OCI-LY3 (cell line): Measurements from ENCODE around the gene DUSP16.
"Not testable (repeated sequence)": the region's sequence is repeated elsewhere in the genome, so short reads cannot be mapped to it uniquely, and the experiment has no call there.

Experiments used
- H2AFZ ChIP-seq: fragments of 200-600, 300-600 bp; shearing (Covaris generic); 2 replicates; pipeline ENCODE4 v1.6.0; 2014; ENCODE audit warnings: antibody characterized with exemption, low read depth, low read length
- H3K27ac ChIP-seq: fragments of 200-600, 300-600 bp; sonication (generic); 2 replicates; pipeline ENCODE4 v1.5.1; 2014; ENCODE audit warnings: mild to moderate bottlenecking, low read length, moderate library complexity, mixed read lengths
- H3K27me3 ChIP-seq: fragments of 200-600, 300-600 bp; sonication (generic); 2 replicates; pipeline ENCODE4 v1.6.1; 2014; ENCODE audit warnings: low read depth, low read length, mixed read lengths
- H3K36me3 ChIP-seq: fragments of 200-600, 300-600 bp; sonication (generic); replicated peaks from 2 replicates; pipeline ENCODE3; 2014; ENCODE audit warnings: low read depth, low read length, mixed read lengths
- H3K4me1 ChIP-seq: fragments of 300-600, 200-600 bp; sonication (generic); 2 replicates; pipeline ENCODE4 v1.6.1; 2014; ENCODE audit warnings: low read length, mixed read lengths
- H3K4me2 ChIP-seq: fragments of 200-600, 300-600 bp; sonication (generic); 2 replicates; pipeline ENCODE4 v1.6.1; 2014; ENCODE audit warnings: low read length, mixed read lengths
- H3K4me3 ChIP-seq: fragments of 300-600, 200-600 bp; sonication (generic); 2 replicates; pipeline ENCODE4 v1.5.1; 2014; ENCODE audit warnings: antibody characterized with exemption, mild to moderate bottlenecking, low read length, moderate library complexity
- H3K79me2 ChIP-seq: fragments of 300-600, 200-600 bp; shearing (Covaris generic); 2 replicates; pipeline ENCODE4 v1.6.1; 2014; ENCODE audit warnings: mild to moderate bottlenecking, low read length, mixed read lengths
- H3K9ac ChIP-seq: fragments of 300-600, 200-600 bp; shearing (Covaris generic); 2 replicates; pipeline ENCODE4 v1.6.0; 2014; ENCODE audit warnings: mild to moderate bottlenecking, low read length, moderate library complexity
- H3K9me3 ChIP-seq: fragments of 200-600, 300-600 bp; shearing (Covaris generic); 2 replicates; pipeline ENCODE4 v1.6.1; 2014; ENCODE audit warnings: low read length, mixed read lengths; ENCODE audit not compliant: insufficient read depth
- H4K20me1 ChIP-seq: fragments of 200-600, 300-600 bp; sonication (generic); 2 replicates; pipeline ENCODE4 v1.6.1; 2016; ENCODE audit warnings: low read length, mixed read lengths; ENCODE audit not compliant: insufficient read depth
- CTCF ChIP-seq: fragments of 200-600, 300-600 bp; sonication (generic); IDR thresholded peaks from 2 replicates; pipeline ENCODE4 v1.5.1; 2014; ENCODE audit warnings: antibody characterized with exemption, low read length, low read depth
- EZH2phosphoT487 ChIP-seq: fragments of 200-600 bp; shearing (Covaris generic); IDR thresholded peaks from 2 replicates; pipeline ENCODE4 v1.6.1; 2018; ENCODE audit warnings: antibody characterized with exemption, mixed run types, low read depth

The DUSP16 gene

GRCh38 chr12:12582895-12583303 is 20.2 kb upstream of the DUSP16 start:
- Histone ChIP-seq H3K4me2 (peak overlapping the region; percentile 68), H2AFZ (no peak overlapping the region), H3K4me3 (peak overlapping the region; percentile 22), H3K36me3 (peaks cover 4% of the 10 kb centered on the region), H3K9me3 (peaks cover 18% of the 10 kb centered on the region), H3K9ac (no peak overlapping the region), H3K4me1 (peaks cover 35% of the 10 kb centered on the region), H4K20me1 (no peaks in the 10 kb centered on the region), H3K79me2 (no peaks in the 10 kb centered on the region), H3K27ac (peak overlapping the region; percentile 53), H3K27me3 (peaks cover 70% of the 10 kb centered on the region)
- TF ChIP-seq EZH2phosphoT487 (peak; percentile 89), CTCF (no peak)

GRCh38 chr12:12582193-12582881 is 19.7 kb upstream of the DUSP16 start:
- peaks cover 18% of the 10 kb centered on the region for H3K9me3 ChIP-seq
- H3K4me1 ChIP-seq = peaks cover 35% of the 10 kb centered on the region
- H2AFZ ChIP-seq = no peak overlapping the region
- no peak overlapping the region for H3K9ac ChIP-seq
- no peaks in the 10 kb centered on the region for H4K20me1 ChIP-seq
- H3K27me3 ChIP-seq = peaks cover 71% of the 10 kb centered on the region
- no peaks in the 10 kb centered on the region for H3K79me2 ChIP-seq
- peak overlapping the region; percentile 22 for H3K4me3 ChIP-seq
- H3K27ac ChIP-seq = peak overlapping the region; percentile 53
- no peak for TF ChIP-seq CTCF
- TF ChIP-seq EZH2phosphoT487 = no peak
- H3K36me3 ChIP-seq = peaks cover 4% of the 10 kb centered on the region
- peak overlapping the region; percentile 68 for H3K4me2 ChIP-seq

GRCh38 chr12:12580716-12581115 is 18.1 kb upstream of the DUSP16 start:
- not testable (repeated sequence) for H3K79me2 ChIP-seq, H4K20me1 ChIP-seq, H3K4me3 ChIP-seq, H3K27ac ChIP-seq, H3K36me3 ChIP-seq, H3K9ac ChIP-seq, H2AFZ ChIP-seq, H3K4me2 ChIP-seq
- H3K4me1 ChIP-seq = peaks cover 29% of the 10 kb centered on the region
- H3K9me3 ChIP-seq = peaks cover 18% of the 10 kb centered on the region
- peaks cover 56% of the 10 kb centered on the region for H3K27me3 ChIP-seq

GRCh38 chr12:12577786-12578185 is 15.1 kb upstream of the DUSP16 start:
- TF ChIP-seq EZH2phosphoT487 = no peak
- TF ChIP-seq CTCF = no peak
- Histone ChIP-seq H3K27me3 (peaks cover 32% of the 10 kb centered on the region), H2AFZ (no peak overlapping the region), H3K4me2 (no peak overlapping the region), H3K4me1 (peaks cover 11% of the 10 kb centered on the region), H3K9me3 (no peaks in the 10 kb centered on the region), H3K79me2 (no peaks in the 10 kb centered on the region), H3K9ac (no peak overlapping the region), H4K20me1 (no peaks in the 10 kb centered on the region), H3K27ac (no peak overlapping the region), H3K4me3 (no peak overlapping the region), H3K36me3 (no peaks in the 10 kb centered on the region)
